Memory B cell (primary cell): ENCODE data around the gene TYW1.
"Not testable (repeated sequence)": the region's sequence is repeated elsewhere in the genome, so short reads cannot be mapped to it uniquely, and the experiment has no call there.

Experiments used
- ATAC-seq: fragments of 150-1000 bp; cut with Tn5 transposase; 2 replicates; pipeline ENCODE4 v1.10.0; 2021; ENCODE audit warnings: low read depth, mild to moderate bottlenecking, moderate library complexity
- DNase-seq, 2 donors: peaks; one replicate each; pipeline ENCODE4 v3.0.0; 2022; ENCODE audit warnings: low spot score in 2 of 2
- H3K27ac Mint-ChIP-seq: one replicate; pipeline ENCODE4 v1.8.0; 2022; ENCODE audit warnings: mild to moderate bottlenecking, moderate library complexity, mixed read lengths
- H3K27me3 Mint-ChIP-seq: one replicate; pipeline ENCODE4 v1.8.0; 2022; ENCODE audit warnings: mixed read lengths
- H3K36me3 Mint-ChIP-seq: one replicate; pipeline ENCODE4 v1.8.0; 2022; ENCODE audit warnings: mild to moderate bottlenecking, mixed read lengths
- H3K4me1 Mint-ChIP-seq: one replicate; pipeline ENCODE4 v1.8.0; 2022; ENCODE audit warnings: mixed read lengths
- H3K4me3 Mint-ChIP-seq: one replicate; pipeline ENCODE4 v1.8.0; 2022; ENCODE audit warnings: mild to moderate bottlenecking, moderate library complexity, mixed read lengths
- H3K9me3 Mint-ChIP-seq: one replicate; pipeline ENCODE4 v1.8.0; 2022; ENCODE audit warnings: mixed read lengths

TYW1 gene

DNA sequence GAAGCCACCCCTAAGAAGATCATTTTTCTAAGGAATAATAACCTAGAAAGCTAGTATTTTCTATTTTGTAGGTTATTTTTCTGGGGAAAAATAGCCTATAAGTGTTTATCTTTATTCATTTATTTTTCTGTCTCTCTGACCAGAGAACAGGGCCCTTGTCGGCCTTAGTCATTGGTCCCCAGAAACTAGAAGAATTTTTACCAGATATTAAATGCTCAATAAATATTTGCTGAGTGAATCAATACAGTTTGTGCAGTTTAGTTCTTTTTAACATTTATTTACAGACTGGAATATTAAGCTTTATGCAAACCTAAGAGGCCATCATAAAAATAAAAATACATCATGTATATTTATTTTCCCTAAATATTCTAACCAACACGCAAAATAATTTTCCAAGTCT, 144.4 kb downstream of the TYW1 start:
- H3K4me3 Mint-ChIP-seq, H3K4me1 Mint-ChIP-seq, H3K27me3 Mint-ChIP-seq, ATAC-seq, DNase-seq, H3K27ac Mint-ChIP-seq, H3K9me3 Mint-ChIP-seq: not testable (repeated sequence)
- peaks cover 17% of the 10 kb centered on the region for H3K36me3 Mint-ChIP-seq

DNA sequence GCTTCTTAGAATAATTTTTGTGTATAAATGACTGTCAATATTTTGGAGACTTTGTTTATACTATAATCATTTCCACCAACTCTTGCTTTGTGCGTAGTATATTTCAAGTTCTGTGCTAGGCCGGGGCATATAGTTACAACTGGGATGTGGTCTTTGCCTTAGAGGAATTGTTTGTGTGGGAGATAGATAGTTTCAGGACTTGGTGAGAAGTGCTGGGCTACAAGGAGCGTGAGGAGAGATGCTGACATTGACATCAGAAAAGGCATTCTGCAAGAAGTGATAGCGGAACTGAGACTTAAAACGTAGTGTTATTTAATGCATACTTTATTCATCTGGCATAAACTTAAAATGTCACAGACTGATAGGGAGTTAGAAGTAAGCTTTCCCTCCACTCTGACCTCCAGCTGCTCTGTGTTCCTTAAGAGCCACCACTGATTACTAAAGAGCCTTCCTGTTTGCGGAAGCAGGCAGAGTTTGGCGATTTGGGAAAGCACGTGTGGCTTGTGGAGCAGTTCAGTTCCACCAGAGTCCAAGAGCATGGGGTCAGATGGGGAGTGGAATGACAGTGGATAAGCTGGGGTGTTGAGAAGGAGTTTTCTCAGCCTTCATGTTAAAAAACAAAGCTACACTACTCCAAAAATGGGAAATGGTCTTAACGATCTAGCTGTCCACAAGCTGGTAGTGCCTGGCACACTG, 146.6 kb downstream of the TYW1 start:
- not testable (repeated sequence) for H3K9me3 Mint-ChIP-seq, DNase-seq, H3K4me3 Mint-ChIP-seq, ATAC-seq, H3K27me3 Mint-ChIP-seq, H3K4me1 Mint-ChIP-seq
- Mint-ChIP-seq H3K27ac (peak overlapping the region; percentile 6), H3K36me3 (peaks cover 21% of the 10 kb centered on the region)

DNA sequence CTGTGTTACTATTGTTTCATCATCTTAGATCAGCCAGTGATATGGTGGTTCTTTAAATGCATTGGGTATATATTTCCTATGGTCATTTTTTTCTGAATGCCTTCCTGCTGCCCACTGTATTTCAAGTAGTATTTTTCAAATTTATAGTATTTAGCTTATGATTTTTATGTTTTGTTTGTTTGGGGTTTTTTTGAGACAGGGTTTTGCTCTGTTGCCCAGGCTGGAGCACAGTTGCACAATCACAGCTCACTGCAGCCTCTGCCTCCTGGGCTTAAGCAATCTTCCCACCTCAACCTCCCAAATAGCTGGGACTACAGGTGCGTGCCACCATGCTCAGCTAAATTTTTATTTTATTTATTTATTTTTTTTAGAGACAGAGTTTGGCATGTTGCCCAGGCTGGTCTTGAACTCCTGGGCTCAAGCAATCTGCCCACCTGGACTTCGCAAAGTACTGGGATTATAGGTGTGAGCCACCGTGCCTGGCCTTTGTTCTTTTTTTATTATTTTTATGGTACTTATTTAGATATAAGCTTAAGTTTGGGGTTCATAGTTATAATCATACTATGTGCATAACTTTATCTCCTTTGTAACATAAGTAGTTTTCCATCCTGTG, 149.1 kb downstream of the TYW1 start:
- not testable (repeated sequence) for H3K27ac Mint-ChIP-seq, H3K9me3 Mint-ChIP-seq, H3K4me1 Mint-ChIP-seq, H3K4me3 Mint-ChIP-seq, DNase-seq, H3K27me3 Mint-ChIP-seq, ATAC-seq
- peaks cover 15% of the 10 kb centered on the region for H3K36me3 Mint-ChIP-seq

DNA sequence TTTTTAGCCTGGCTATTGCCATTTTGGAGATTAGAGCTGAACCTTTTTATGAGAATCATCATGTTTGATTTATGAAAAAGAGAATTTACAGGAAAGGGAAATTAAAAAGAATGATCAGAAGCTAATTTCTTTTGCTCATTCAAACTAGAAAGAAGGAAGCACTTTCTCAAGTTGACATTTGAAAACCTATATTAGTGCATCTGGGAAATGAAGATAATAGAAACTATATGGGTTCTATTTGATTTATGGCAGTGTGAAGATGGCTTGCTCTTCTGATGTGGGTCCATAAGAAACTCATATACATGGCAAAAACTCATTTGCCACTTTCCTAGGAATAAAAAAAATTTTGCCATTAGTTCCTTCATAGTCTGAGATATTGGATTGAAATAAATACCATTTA, 152.5 kb downstream of the TYW1 start:
- ATAC-seq, H3K4me3 Mint-ChIP-seq, DNase-seq, H3K27me3 Mint-ChIP-seq, H3K4me1 Mint-ChIP-seq, H3K9me3 Mint-ChIP-seq: not testable (repeated sequence)
- H3K36me3 Mint-ChIP-seq, result peaks cover 20% of the 10 kb centered on the region
- peak overlapping the region; percentile 6 for H3K27ac Mint-ChIP-seq

DNA sequence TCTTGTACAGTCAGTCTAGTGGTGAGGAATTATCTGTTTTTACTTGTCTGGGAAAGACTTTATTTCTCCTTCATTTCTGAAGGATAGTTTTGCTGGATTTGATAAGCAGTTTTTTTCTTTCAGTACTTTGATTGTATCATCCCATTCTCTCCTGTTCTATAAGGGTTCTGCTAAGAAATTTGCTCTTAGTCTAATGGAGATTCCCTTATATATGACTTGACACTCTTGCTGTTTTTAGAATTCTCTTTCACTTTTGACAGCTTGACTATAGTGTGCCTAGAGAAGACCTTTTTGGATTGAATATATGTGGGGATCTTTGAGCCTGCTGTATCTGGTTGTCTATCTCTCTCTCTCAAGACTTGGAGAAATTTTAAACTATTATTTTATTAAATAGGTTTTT, 157.7 kb downstream of the TYW1 start:
- H3K27ac Mint-ChIP-seq, result not testable (repeated sequence)
- peaks cover 26% of the 10 kb centered on the region for H3K36me3 Mint-ChIP-seq

DNA sequence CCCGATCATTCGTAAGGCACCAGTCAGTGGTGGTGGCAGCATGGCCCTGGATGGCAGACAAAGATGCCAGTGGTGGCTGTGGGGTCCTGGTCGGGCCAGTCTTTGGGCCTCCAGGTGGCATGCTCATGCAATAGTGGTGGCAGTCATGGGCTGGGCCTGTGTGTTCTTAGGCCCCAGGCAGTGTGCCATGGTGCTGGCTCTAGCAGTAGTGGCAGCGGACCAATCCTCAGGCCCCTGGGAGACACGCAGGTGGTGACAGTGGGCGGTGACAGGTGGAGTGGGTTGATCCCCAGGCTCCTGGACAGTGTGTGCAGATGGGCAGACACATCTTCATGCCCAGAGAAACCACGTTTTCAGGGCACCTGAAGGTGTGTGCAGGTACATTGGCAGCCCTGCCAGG, 159.4 kb downstream of the TYW1 start:
- H3K36me3 Mint-ChIP-seq, result peaks cover 26% of the 10 kb centered on the region
- H3K27me3 Mint-ChIP-seq, DNase-seq, H3K4me3 Mint-ChIP-seq, H3K9me3 Mint-ChIP-seq, H3K4me1 Mint-ChIP-seq, ATAC-seq, H3K27ac Mint-ChIP-seq: not testable (repeated sequence)

More for the DNA sequence above, 157.7 kb downstream of the TYW1 start:
- DNase-seq, H3K9me3 Mint-ChIP-seq, H3K4me3 Mint-ChIP-seq, ATAC-seq, H3K27me3 Mint-ChIP-seq, H3K4me1 Mint-ChIP-seq: not testable (repeated sequence)

DNA sequence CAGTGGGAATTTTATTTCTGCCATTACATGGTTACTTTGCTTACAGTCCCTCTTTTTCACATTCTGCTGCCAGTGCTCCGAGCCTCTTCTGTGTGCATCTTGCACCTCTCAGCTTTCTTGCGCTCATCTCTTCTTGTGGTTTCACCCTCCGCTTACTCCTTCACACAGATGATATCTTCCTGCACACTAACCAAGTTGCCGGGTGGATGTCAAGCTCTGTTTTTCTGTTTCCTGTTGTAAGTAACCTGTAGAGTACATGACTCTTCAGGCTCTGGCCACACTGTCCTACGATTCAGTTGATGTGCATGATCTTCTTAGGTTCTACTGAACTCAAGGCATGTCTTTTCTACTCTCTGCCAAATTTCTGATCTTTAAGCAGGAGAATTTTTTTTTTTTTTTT, 166.7 kb downstream of the TYW1 start:
- not testable (repeated sequence) for H3K27me3 Mint-ChIP-seq, DNase-seq, H3K4me1 Mint-ChIP-seq, H3K36me3 Mint-ChIP-seq, H3K9me3 Mint-ChIP-seq, H3K27ac Mint-ChIP-seq
- peak; percentile 31 for ATAC-seq
- peak overlapping the region; percentile 17 for H3K4me3 Mint-ChIP-seq

DNA sequence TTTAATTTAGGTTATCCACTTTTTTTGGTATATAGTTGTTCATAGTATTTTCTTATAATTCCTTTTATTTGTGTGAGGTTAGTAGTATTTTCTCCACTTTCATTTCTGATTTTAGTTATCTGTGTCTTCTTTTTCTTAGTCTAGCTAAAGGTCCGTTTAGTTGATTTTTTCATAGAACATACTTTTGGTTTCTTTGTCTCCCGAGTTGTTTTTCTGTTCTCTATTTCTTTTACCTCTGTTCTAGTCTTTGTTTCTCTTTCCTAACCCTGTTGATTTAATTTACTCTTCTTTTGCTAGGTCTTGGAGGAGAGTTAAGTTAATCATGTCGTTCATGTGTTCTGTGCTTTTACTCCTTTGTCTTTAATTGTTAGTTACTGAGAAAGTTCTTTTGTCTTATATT, 174.5 kb downstream of the TYW1 start:
- H3K9me3 Mint-ChIP-seq, ATAC-seq, H3K36me3 Mint-ChIP-seq, H3K4me1 Mint-ChIP-seq, H3K4me3 Mint-ChIP-seq, DNase-seq, H3K27me3 Mint-ChIP-seq: not testable (repeated sequence)
- peak overlapping the region; percentile 2 for H3K27ac Mint-ChIP-seq

DNA sequence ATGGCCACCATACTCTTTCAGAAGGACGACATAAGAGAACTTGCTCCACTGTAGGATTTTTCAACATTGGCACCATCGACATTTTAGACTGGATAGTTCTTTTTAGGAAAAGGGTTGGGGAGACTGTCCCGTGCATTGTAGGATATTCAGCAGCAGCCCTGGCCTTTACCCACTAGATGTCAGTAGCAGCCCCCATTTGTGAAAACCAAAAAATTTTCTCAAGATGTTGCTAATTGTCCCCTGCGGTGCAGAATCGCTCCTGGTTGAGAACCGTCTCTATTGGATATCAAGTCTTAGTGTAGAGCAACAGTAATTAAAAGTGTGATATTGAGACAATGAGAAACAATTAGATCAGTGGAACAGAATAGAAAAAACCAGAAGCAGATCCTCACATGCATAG, 180.1 kb downstream of the TYW1 start:
- H3K4me1 Mint-ChIP-seq, H3K36me3 Mint-ChIP-seq, ATAC-seq, DNase-seq, H3K9me3 Mint-ChIP-seq, H3K4me3 Mint-ChIP-seq, H3K27ac Mint-ChIP-seq, H3K27me3 Mint-ChIP-seq: not testable (repeated sequence)

DNA sequence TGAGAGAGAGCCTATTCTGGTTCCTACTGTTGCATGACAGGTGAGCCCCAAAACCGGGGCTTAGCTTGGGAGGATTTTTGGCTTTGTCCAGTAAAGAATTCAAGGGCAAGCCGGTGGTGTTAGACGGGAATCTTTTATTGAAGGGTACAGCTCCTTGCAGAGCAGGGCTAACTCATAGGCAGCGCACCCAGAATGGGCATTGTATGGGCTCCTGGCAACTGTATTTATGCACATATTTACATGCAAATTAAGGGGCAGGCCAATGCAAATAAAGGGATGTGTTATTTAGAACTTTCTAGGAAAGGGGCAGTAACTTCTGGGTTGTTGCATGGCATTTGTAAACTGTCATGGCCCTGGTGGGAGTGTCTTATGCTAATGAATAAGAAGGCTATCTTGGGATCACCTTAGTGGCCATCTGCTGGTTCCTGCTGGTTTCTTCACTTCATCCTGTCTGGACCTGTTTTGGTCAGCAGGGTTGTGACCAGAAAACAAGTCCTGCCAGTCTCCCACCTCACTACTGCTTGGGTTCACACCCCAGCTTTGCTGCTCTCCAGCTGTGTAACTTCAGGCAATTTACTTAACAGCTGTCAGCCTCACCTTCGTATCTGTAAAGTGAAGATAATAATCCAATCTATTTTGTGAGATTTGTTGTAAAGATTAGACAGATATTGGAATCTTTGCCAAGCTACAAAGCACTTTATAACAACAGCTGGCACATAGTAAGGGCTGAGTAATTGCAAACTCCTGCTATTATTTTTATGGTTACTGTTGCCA, 182.5 kb downstream of the TYW1 start:
- DNase-seq, H3K9me3 Mint-ChIP-seq, H3K27ac Mint-ChIP-seq, H3K36me3 Mint-ChIP-seq, H3K4me3 Mint-ChIP-seq, H3K4me1 Mint-ChIP-seq, H3K27me3 Mint-ChIP-seq, ATAC-seq: not testable (repeated sequence)

DNA sequence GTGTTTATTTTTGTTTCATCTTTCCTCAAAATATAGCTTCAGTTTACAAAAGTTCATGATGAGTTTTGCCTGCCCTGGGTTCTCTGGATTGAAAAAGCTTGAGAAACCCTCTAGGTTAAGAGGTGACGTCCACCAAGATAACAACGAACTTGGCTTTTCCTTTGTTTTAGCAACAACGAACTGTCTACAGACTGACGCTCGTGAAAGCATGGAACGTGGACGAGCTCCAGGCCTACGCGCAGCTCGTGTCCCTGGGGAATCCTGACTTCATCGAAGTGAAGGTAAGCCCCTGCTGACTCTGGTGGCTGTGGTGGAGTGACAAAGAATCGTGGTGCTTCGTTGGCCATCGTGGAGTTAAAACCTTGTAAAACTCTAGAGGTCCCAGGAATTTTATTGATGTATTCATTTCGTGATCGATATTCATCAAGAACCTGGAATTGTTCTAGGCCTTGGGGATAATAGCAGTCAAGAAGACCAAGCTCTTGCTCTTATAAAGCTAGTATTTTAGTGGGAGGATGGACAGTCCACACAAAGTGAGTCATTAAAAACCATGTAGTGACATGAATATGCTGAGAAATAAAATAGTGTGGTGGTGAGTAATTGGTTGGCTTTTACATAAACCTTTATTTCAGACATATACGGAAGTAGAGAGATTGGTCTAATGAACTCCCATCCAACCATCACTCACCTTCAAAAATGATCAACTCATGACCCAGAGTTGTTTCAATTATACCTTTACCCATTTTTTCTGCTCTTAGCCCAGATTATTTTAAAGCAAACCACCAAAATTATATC, 186.5 kb downstream of the TYW1 start:
- not testable (repeated sequence) for H3K9me3 Mint-ChIP-seq, ATAC-seq, H3K27me3 Mint-ChIP-seq, H3K27ac Mint-ChIP-seq, H3K4me3 Mint-ChIP-seq, H3K4me1 Mint-ChIP-seq, DNase-seq
- peaks cover 13% of the 10 kb centered on the region for H3K36me3 Mint-ChIP-seq

DNA sequence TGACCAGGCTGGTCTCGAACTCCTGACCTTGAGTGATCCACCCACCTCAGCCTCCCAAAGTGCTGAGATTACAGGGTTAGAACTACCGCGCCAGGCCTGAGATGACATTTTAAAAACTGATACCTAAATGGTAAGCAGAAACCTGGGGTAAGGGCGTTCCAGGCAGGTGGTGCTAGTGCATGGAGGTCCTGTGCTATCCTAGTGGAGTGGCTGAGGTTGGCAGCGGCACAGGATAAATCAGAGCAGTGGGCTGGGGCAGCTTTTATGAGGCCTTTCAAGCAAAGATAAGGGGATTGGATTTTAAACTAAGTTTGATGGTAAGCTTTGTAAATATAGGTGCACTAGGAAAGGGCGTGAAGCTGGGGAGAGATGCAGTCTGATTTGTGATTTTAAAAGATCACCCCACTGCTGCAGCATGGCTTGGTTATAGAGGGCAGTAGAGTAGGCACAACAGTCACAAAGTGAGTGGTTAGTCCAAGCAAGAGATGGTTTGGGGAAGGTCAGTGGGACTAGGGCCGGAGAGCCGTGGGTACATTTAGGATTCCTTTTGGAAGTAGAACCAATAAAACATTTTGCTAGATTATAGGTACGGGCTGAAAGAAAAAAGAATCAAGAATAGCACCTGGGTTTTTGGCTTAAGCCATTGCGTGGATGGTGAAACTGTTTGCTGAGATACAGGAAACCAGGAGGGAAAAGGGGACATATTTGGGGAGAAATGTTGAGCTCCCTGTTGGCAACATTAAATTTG, 188.5 kb downstream of the TYW1 start:
- H3K36me3 Mint-ChIP-seq, result peaks cover 14% of the 10 kb centered on the region
- ATAC-seq, H3K27ac Mint-ChIP-seq, DNase-seq, H3K4me1 Mint-ChIP-seq, H3K4me3 Mint-ChIP-seq, H3K9me3 Mint-ChIP-seq, H3K27me3 Mint-ChIP-seq: not testable (repeated sequence)

DNA sequence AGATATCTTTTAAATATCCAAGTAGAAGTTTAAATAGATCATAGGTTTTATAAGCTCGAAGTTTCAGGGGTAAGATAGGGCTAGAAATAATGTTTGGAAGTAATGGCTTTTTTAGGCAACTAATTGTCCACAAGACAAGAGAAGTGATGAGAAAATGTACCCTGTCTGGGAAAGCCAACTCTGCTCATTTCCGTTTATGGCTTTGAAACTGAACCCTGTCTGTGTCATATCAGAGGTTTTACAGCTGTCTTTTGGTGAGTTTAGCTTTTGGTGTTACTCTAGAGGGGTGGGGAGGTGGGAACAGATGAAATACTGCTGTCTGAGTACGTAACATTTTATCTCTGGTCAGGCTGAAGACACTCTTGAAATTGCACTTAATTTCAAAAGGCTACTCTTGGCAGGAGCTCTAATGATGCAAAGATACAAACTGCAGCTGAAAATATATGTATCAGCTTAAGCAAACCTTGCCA, 189.1 kb downstream of the TYW1 start:
- H3K27ac Mint-ChIP-seq, ATAC-seq, H3K4me3 Mint-ChIP-seq, DNase-seq, H3K9me3 Mint-ChIP-seq, H3K27me3 Mint-ChIP-seq: not testable (repeated sequence)
- H3K4me1 Mint-ChIP-seq, result peaks cover 10% of the 10 kb centered on the region
- peaks cover 17% of the 10 kb centered on the region for H3K36me3 Mint-ChIP-seq
